Sciatic nerve (tissue), 2 donors: ENCODE results near the gene BARX1. TPM values are rescaled to one million over a fixed set of nuclear protein-coding genes. Genes with fewer than 3 reads are reported as not detected.
A peak's percentile ranks its signal among the peaks of the same experiment; 100 is the strongest.
"Not testable (repeated sequence)": the region's sequence is repeated elsewhere in the genome, so short reads cannot be mapped to it uniquely, and the experiment has no call there.

Experiments used
- ATAC-seq: fragments of 200-7000 bp; cut with Tn5 transposase; one replicate; pipeline ENCODE4 v1.9.1; 2020; ENCODE audit warnings: mild to moderate bottlenecking, moderate library complexity
- DNase-seq: peaks from one replicate; pipeline ENCODE4 v3.0.0-alpha.2; 2020; ENCODE audit warnings: low spot score
- intact Hi-C: fragments of 100-400 bp; cut with DNase I; formaldehyde crosslinking; loops from one replicate; pipeline ENCODE4 v1.14.2; 2022
- total RNA-seq: library from RNA; stranded (reverse); fragmentation: NEBNext Ultra II Directional; extraction: Animal tissue kit (Norgen Biotek cat#: 25700); gene quantifications from one replicate; pipeline ENCODE4 v1.2.1, GENCODE V29; 2021
- donor health status: DM: no; HTN: no; CAD: no.
- donor health status: DM: no; HTN: no; CAD: no.

The BARX1 gene
- total RNA-seq, 1 donor from 2014 or later: not detected

DNA sequence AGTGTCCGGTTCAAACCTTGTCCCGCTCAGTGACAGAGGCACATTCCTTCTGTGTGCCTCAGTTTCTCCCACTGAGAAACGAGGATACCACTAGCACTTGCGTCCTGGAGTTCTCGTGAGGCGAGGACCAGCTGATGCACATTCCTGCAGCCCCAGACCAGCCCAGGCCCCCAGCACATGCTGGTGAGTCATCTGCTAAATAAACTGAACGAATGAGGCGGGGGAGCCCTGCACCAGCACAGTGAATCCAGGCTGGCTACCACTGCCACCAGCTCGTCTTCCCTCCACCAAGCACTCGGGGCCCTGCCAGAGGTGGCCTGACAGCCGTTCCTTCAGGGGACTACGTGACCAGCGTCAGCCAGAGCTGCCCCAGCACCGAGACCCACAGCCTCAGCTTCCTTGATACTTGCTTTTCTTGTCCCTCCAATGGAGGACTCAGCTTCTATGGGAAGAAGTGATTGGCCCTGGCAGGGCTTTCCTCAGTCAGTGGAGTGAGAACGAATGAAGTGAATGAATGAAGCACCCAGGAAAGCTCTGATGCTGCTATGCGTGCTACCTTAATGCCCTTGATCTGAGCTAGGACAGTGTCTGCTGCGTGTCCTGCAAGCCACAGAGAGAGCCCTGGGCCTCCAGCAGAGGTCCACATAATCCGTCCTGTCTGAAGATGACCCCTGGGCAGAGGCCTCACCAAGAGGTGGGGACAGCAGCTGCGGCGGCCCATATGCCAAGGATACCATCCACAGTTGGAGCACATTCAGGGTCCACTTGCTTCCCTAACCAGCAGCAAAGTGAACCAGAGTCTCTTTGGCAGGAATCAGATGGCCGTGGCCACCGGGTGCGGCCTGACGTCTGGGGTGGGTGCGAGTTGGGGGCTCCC, 13.5 kb upstream of the BARX1 start:
- intact Hi-C loops: loop anchor here (5.0 kb wide), 1 partner anchor 286 kb away; no protein-coding TSS in a partner anchor
- DNase-seq: no peak
- ATAC-seq: no peak

GRCh38 chr9:93967020-93967803, 12.1 kb upstream of the BARX1 start:
- DNase-seq: no peak
- intact Hi-C loops: loop anchor here (5.0 kb wide), 1 partner anchor 285 kb away; no protein-coding TSS in a partner anchor
- ATAC-seq: no peak

DNA sequence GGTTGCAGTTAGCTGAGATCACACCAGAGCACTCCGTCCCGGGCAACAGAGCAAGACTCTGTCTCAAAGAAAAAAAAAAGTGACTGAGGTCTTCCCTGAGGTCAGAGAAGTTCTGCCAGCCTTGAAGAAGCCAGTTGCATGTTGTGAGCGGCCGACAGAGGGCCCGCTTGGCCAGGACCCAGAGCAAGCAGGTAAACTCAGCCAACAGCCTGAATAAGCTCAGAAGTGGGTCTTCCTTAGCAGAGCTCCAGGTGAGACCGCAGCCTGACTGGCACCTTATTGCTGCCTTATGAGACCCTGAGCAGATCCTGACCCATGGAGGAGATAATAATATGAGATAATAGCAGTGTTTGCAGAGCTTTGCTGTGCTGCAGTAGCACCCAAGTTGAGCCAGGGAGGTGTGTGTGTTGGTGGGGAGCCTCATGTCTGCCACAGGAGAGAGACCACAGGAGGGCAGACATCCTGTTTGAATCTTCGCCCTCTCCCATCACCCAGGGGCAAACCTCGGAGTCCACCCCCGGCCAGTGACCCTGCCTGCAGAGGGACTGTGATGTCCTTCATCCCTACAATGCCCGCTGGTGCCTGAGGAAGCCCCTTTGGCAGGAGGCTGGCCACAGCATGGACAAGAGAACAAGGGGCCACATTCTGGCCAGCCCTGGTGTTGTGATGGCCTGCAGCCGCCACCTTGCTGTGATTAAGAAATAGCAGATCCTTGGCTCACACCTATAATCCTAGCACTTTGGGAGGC, 10.8 kb upstream of the BARX1 start:
- intact Hi-C loops: loop anchor here (5.0 kb wide), 1 partner anchor 284 kb away; no protein-coding TSS in a partner anchor
- no peak for DNase-seq
- no peak for ATAC-seq

DNA sequence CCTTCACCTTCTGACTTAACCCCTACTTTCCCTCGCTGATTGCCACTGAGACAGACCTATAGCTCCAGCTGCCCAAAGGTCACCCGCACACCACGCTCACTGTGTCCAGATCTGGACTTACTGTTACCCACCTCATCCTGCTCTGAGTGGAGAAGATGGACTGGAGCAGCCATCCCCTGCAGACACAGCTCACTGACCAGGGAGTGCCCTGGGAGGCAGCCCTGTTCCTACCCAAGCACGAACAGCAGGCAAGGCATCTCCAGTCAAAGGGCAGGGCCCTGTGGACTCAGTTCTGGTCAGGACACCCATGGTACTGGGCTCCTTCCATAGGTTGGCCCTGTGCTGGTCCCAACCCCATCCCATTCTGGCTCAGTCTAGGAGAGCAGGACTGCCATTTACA, 9.5 kb upstream of the BARX1 start:
- intact Hi-C loops: loop anchor here (5.0 kb wide), 1 partner anchor 282 kb away; no protein-coding TSS in a partner anchor
- DNase-seq: no peak
- no peak for ATAC-seq

- DNase-seq (no peak), ATAC-seq (no peak)
- intact Hi-C loops: no loop called here
Measured at GRCh38 chr9:93963969-93964368, 8.8 kb upstream of the BARX1 start.

DNA sequence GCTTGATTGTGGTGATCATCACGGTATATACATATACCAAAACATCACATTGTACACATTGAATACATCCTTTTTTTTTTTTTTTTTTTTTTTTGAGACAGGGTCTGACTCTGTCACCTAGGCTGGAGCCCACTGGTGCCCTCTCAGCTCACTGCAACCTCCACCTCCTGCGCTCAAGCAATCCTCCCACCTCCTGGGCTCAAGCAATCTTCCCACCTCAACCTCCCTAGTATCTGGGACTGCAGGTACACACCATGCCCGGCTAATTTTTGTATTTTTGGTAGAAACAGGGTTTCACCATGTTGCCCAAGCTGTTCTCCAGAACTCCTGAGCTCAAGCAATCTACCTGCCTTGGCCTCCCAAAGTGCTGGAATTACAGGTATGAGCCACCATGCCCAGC, 8.3 kb upstream of the BARX1 start:
- ATAC-seq, DNase-seq: not testable (repeated sequence)

DNA sequence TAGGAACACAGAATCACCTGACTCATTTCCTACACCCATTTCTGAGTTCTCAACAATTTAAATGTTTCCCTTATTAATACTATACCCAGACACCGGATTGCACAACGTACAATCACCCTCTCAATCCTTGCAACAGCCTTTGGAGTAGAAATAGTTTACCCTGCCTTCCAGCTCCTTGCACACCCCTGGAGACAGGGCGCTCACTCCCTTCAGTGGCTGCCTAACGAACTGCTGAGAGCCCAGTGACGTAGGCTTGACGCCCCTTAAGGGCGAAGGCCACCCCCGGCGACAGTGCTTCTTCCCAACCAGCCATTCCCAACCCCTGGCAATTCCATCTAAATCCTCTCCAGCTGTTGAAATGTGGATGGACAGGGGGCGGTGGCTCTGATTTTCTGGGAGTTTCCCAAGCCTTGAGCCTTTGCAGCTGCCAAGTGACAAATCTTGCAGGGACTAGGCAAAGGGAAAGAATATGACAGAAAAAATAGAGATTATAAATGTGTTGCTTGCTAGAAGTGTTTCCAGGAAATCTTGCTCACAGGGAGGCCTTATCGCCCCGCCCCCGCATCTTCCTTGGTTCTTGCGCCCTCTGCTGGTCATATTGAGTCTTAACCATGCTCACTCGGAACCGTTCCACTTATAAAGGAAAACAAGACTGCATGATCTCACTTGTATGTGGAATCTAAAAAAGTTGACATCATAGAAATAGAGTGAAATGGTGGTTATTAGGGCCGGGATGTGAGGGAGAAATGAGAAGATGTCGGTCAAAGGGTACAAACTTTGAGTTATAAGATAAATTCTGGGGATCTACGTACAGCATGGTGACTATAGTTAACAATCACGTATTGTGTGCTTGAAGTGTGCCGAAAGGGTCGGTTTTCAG, 7.6 kb upstream of the BARX1 start:
- DNase-seq: peak; percentile 86
- intact Hi-C loops: no loop called here
- peak; percentile 93 for ATAC-seq

More for the DNA sequence above, 8.3 kb upstream of the BARX1 start:
- intact Hi-C loops: not testable (repeated sequence)

DNA sequence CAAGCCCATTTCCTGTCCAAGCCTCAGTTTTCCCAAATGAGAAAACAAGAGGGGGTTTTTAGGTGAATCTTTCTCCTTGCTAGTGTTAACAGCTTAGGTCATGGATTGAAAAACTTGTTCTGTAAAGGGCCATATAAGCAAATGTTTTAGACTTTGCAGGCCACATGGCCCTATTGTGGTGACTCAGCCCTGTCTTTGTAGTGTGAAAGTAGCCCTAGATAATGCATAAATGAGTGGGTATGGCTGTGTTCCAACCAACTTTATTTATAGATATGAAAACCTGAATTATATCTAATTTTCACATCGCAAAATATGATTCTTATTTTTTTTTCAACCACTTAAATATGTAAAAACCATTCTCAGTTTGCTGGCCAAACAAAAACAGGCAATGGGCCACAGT, 6.9 kb upstream of the BARX1 start:
- ATAC-seq: no peak
- no peak for DNase-seq
- intact Hi-C loops: no loop called here

DNA sequence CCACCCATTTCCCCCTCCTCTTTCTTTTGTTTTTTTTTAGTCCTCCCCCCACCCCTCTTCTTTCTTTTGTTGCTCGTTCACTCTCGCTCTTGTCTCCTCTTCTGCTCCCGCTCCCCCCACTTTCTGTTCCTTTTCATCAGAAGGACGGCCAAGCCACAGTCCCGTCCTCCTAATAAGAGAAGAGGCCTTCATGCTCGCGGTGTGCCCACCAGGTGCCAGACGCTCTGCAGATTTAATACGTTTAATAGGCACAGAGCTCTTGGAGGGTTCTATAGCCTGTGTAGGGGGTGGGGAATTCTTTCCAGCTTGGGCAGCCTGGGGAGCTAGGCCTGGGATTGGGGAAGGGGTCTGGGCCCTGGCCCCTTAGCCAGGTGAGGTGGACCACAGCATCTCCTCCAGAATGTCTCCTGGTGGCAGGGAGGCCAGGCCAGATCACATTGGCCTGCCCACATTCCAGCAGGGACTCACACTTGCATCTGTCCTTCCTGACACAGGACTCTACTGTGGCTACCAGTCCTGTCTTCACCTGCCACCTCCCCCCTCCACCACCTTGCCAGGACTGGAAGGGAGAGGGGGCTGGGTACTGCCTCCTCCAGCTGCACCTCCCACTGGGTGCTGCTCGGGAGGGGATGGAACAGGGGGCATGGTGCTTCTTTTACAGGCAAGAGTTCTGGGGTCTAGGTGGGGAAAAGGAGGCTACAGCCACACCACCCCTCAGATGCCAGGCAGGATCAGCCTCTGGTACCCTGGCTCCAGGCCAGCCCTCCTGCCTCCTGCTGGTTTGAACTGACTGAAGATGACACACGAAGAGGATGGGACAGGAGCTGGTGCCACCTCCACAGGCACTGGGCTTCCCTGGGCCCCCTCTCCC, 6.1 kb upstream of the BARX1 start:
- intact Hi-C loops: no loop called here
- ATAC-seq (no peak), DNase-seq (no peak)

DNA sequence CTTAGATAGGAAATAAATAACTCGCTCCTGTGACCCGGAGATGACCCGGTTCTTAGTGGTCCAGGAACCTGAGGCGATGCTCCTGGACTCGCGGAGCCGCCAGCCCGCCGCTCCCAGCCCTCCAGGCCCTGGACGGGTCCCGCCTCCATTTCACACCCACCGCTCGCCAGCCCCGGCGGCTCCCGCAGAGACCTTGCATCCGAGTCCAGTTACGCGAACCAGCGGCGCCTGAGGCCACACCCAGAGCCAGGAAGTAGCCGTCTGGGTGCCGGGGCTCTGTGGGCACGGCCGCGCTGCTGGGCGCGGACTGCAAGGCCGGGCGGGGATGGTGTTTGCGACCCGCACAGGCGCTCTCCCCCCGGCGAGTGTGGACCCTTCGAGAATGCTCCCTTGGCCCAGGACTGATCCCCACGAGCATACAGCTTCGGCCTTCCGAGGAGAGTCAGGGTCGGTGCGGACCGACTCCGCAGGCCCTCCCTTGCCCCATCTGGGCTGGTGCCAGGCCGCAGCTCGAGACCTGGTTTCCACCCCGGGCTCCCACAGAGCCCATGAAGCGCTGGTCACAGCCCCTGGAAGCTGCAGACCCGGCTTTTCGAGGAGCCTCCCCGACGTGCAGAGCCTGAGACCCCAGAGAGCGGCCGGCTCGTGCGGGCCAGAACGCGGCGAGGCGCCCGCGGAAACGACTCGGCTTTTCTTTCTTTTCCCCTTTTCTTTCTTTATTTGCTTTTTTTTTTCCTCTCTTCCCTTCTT, 5.2 kb upstream of the BARX1 start:
- ATAC-seq (no peak), DNase-seq (no peak)
- intact Hi-C loops: no loop called here

GRCh38 chr9:93959739-93960154, 4.6 kb upstream of the BARX1 start:
- no peak for ATAC-seq
- intact Hi-C loops: no loop called here
- no peak for DNase-seq

DNA sequence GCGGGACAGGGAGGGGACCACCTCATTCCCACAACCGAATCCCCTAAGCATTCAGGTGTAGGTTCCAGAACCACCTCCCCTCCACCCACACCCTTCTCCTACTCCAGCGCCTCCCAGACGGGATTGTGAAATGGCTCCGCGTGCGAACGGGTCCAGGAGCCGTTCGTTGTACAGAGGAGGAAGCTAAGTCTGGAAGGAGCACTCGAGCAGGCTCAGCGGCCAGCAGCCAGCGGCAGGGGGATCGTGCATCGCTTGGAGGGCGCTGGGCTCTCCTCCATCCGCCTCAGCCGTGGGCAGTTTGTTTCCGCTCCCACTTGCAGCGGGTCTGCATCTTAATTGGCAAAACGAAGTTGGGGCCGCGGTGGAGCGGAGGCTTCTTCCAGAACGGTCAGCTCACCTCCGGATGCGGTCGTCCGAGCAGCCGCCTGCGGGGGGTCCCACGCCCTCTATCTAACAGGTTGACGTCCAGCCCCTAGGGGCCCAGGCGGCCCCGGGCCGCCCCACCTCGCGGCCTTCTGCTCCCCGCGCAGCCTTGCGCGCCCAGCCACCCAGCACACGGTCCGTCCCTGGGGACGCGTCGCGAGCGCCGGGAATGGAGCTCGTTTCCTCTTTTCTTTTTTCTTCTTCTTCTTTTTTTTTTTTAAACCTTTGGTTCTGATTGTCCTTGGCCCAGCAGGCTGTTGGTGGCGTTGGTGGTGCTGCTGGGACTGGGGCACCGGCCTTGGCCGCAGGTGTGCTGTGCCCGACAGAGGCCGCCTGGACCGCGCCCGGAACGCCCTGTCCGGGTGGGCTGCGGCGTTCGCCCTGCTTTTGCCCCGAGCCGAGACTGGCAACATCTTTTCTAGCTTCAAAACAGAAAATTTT, 3.9 kb upstream of the BARX1 start:
- intact Hi-C loops: no loop called here
- DNase-seq (no peak), ATAC-seq (no peak)

- DNase-seq (no peak), ATAC-seq (no peak)
- intact Hi-C loops: no loop called here
Measured at GRCh38 chr9:93958121-93958818, 3.1 kb upstream of the BARX1 start.

GRCh38 chr9:93955981-93956784, 1.0 kb upstream of the BARX1 start:
- intact Hi-C loops: no loop called here
- ATAC-seq: no peak
- no peak for DNase-seq
